A673 (cell line): Measurements from ENCODE around the gene PCDHGA7. TPM values are rescaled to one million over a fixed set of nuclear protein-coding genes. Genes with fewer than 3 reads are reported as not detected.

ENCODE experiments used
- BruUV-seq: library from RNA; stranded (reverse); fragments of 400-500 nt; replicated peaks from 2 replicates; lab custom pipeline; 2021; lab: Mats Ljungman, UMichigan
- CTCF ChIA-PET: fragments of 300-600 bp; sonication (Branson Sonifier 250); formaldehyde crosslinking; loops from one replicate; lab custom pipeline; 2022; ENCODE audit warnings: antibody characterized with exemption; lab: Charles Lee
- POLR2A ChIA-PET: fragments of 300-600 bp; sonication (Branson Sonifier 250); formaldehyde crosslinking; loops from one replicate; lab custom pipeline; 2022; ENCODE audit warnings: antibody characterized with exemption; ENCODE audit not compliant: low non-redundant PET; lab: Charles Lee
- DNase-seq: peaks from one replicate; pipeline ENCODE4 v3.0.0-alpha.2; 2015; ENCODE audit warnings: low spot score
- H3K27ac ChIP-seq: fragments of 200-600 bp; sonication (generic); 2 replicates; pipeline ENCODE4 v1.5.1; 2016; ENCODE audit warnings: mixed run types, low read depth, mild to moderate bottlenecking, mixed read lengths, antibody characterized with exemption, low read length; ENCODE audit not compliant: poor library complexity, severe bottlenecking
- H3K27me3 ChIP-seq: fragments of 200-600 bp; sonication (generic); replicated peaks from 2 replicates; pipeline ENCODE4 v1.6.1; 2017; ENCODE audit warnings: mixed run types, low read depth, mild to moderate bottlenecking, mixed read lengths, antibody characterized with exemption, low read length; ENCODE audit not compliant: insufficient read depth, poor library complexity
- H3K36me3 ChIP-seq: fragments of 200-600 bp; sonication (generic); 2 replicates; pipeline ENCODE4 v1.6.1; 2016; ENCODE audit warnings: mixed run types, mild to moderate bottlenecking, mixed read lengths, antibody characterized with exemption, low read length; ENCODE audit not compliant: insufficient read depth, poor library complexity, severe bottlenecking
- H3K4me1 ChIP-seq: fragments of 200-600 bp; sonication (generic); 2 replicates; pipeline ENCODE4 v1.6.1; 2017; ENCODE audit warnings: mixed run types, mild to moderate bottlenecking, mixed read lengths, antibody characterized with exemption, low read length; ENCODE audit not compliant: insufficient read depth, poor library complexity, severe bottlenecking
- H3K4me3 ChIP-seq: fragments of 200-600 bp; sonication (generic); 2 replicates; pipeline ENCODE4 v1.5.1; 2016; ENCODE audit warnings: low read depth, mixed run types, mild to moderate bottlenecking, mixed read lengths, low read length; ENCODE audit not compliant: poor library complexity, severe bottlenecking
- H3K9me3 ChIP-seq: fragments of 200-600 bp; sonication (generic); 2 replicates; pipeline ENCODE4 v1.6.1; 2016; ENCODE audit warnings: mixed run types, low read depth, mild to moderate bottlenecking, mixed read lengths, antibody characterized with exemption, low read length; ENCODE audit not compliant: poor library complexity, severe bottlenecking
- CTCF ChIP-seq: fragments of 300-800, 200-600 bp; sonication (generic); conservative IDR thresholded peaks from 2 replicates; pipeline ENCODE4 v1.5.1; 2017; ENCODE audit warnings: low read depth, mild to moderate bottlenecking, antibody characterized with exemption, low read length, moderate library complexity, mixed read lengths
- EZH2 ChIP-seq: fragments of 200-600 bp; sonication (generic); IDR thresholded peaks from 2 replicates; pipeline ENCODE4 v1.6.1; 2017; ENCODE audit warnings: borderline replicate concordance, low read depth, mild to moderate bottlenecking, mixed read lengths, antibody characterized with exemption, low read length; ENCODE audit not compliant: poor library complexity, severe bottlenecking
- intact Hi-C: fragments of 100-400 bp; cut with micrococcal nuclease; formaldehyde crosslinking; loops from one replicate; pipeline ENCODE4 v1.10.0; 2022; ENCODE audit not compliant: unreplicated experiment
- total RNA-seq: library from RNA; stranded (reverse); gene quantifications from 2 replicates; pipeline ENCODE4 v1.2.3, GENCODE V29; 2021

Gene PCDHGA7
- total RNA-seq, 1 experiment from 2014 or later, result 10.9 TPM

GRCh38 chr5:141351591-141351990 lies 31.0 kb upstream of the PCDHGA7 start:
- ChIA-PET CTCF (interaction anchor here (2.5 kb wide), 1 partner anchor 212 kb away, joined by 12 read pairs; no protein-coding TSS in a partner anchor), POLR2A (no interaction called here)
- H3K4me1 ChIP-seq, result no peaks in the 10 kb centered on the region
- BruUV-seq, result no TSS peak
- intact Hi-C loops, result loop anchor here (5.0 kb wide), 1 partner anchor 211 kb away; no protein-coding TSS in a partner anchor
- H3K36me3 ChIP-seq, result no peaks in the 10 kb centered on the region
- H3K4me3 ChIP-seq, result no peak overlapping the region
- H3K27me3 ChIP-seq, result no peaks in the 10 kb centered on the region
- no peak for TF ChIP-seq CTCF
- peaks cover 41% of the 10 kb centered on the region for H3K9me3 ChIP-seq
- H3K27ac ChIP-seq, result no peak overlapping the region
- no peak for DNase-seq

- TF ChIP-seq EZH2, result no peak
- TF ChIP-seq CTCF, result peak; percentile 50
- CTCF ChIA-PET, result no interaction called here
- H3K27ac ChIP-seq, result no peak within 1 kb of the TSS
- H3K36me3 ChIP-seq, result no peaks in the 10 kb centered on the region
- no peaks in the 10 kb centered on the region for H3K4me1 ChIP-seq
- POLR2A ChIA-PET, result no interaction called here
- no peaks in the 10 kb centered on the region for H3K27me3 ChIP-seq
- intact Hi-C loops, result loop anchor here (5.0 kb wide), 1 partner anchor 207 kb away; no protein-coding TSS in a partner anchor
- H3K4me3 ChIP-seq, result no peak within 1 kb of the TSS
- peaks cover 45% of the 10 kb centered on the region for H3K9me3 ChIP-seq
- DNase-seq, result no peak
- BruUV-seq, result no TSS peak
Measured at GRCh38 chr5:141354900-141355469, 27.6 kb upstream of the PCDHGA7 start, which contains the start of gene PCDHGA4. TSS of gene PCDHGA4 (plus strand) at chr5:141355021. CDS start at chr5:141355108, 87 bp downstream.

GRCh38 chr5:141355641-141356040 lies 26.9 kb upstream of the PCDHGA7 start:
- DNase-seq, result no peak
- peaks cover 46% of the 10 kb centered on the region for H3K9me3 ChIP-seq
- H3K4me3 ChIP-seq, result no peak overlapping the region
- no TSS peak for BruUV-seq
- no peak overlapping the region for H3K27ac ChIP-seq
- intact Hi-C loops, result no loop called here
- TF ChIP-seq EZH2 (no peak), CTCF (no peak)
- POLR2A ChIA-PET, result no interaction called here
- no peaks in the 10 kb centered on the region for H3K27me3 ChIP-seq
- no peaks in the 10 kb centered on the region for H3K36me3 ChIP-seq
- H3K4me1 ChIP-seq, result no peaks in the 10 kb centered on the region
- CTCF ChIA-PET, result no interaction called here
